H1 (cell line): ENCODE data around the gene COASY.

Experiments used
- HDAC2 ChIP-seq, 2 experiments: fragments of 300-600 bp in 1 of 2; sonication (generic) in 1 of 2; IDR thresholded peaks; 2 replicates each; pipeline ENCODE4 v1.6.1; 2011 to 2012; ENCODE audit warnings: low read depth in 2 of 2, low read length in 2 of 2, mild to moderate bottlenecking in 2 of 2, moderate library complexity in 2 of 2, borderline replicate concordance in 1 of 2, inconsistent platforms in 1 of 2
- JUN ChIP-seq: IDR thresholded peaks from 2 replicates; pipeline ENCODE4 v1.6.1; 2011; ENCODE audit warnings: low read depth, mild to moderate bottlenecking, improper control_type of control experiment, low read length
- KDM1A ChIP-seq: fragments of 200-600, 300-600 bp; sonication (generic); IDR thresholded peaks from 2 replicates; pipeline ENCODE4 v1.7.1; 2016; ENCODE audit warnings: mild to moderate bottlenecking, low read length, borderline replicate concordance
- KDM5A ChIP-seq: fragments of 200-600 bp; IDR thresholded peaks from 2 replicates; pipeline ENCODE4 v1.7.1; 2012; ENCODE audit warnings: mild to moderate bottlenecking, low read length, inconsistent platforms, mixed read lengths
- POLR2A ChIP-seq, 2 experiments: IDR thresholded peaks; 1 replicate in 1 of 2; 2 replicates in 1 of 2; pipeline ENCODE4 v1.6.1; 2011; ENCODE audit warnings: low read depth in 2 of 2, low read length in 2 of 2, mild to moderate bottlenecking in 2 of 2; ENCODE audit errors: control extremely low read depth in 1 of 2
- POLR2AphosphoS5 ChIP-seq: IDR thresholded peaks from 2 replicates; pipeline ENCODE4 v1.6.1; 2011; ENCODE audit warnings: low read depth, low read length
- RFX5 ChIP-seq: IDR thresholded peaks from 2 replicates; pipeline ENCODE4 v1.6.1; 2011; ENCODE audit warnings: low read depth, low read length, improper control_type of control experiment, borderline replicate concordance
- SP1 ChIP-seq: IDR thresholded peaks from 2 replicates; pipeline ENCODE4 v1.6.1; 2011; ENCODE audit warnings: low read depth, low read length
- SP4 ChIP-seq: IDR thresholded peaks from 2 replicates; pipeline ENCODE4 v1.6.1; 2012; ENCODE audit warnings: low read length, inconsistent platforms

GRCh38 chr17:42547698-42548069 lies 14.3 kb upstream of the COASY start:
- TF ChIP-seq SP4 = no peak
- TF ChIP-seq JUN = no peak
- TF ChIP-seq RFX5 = no peak
- no peak for TF ChIP-seq POLR2AphosphoS5
- no peak for TF ChIP-seq KDM1A
- no peak for TF ChIP-seq SP1
- TF ChIP-seq KDM5A = no peak
- no peak for TF ChIP-seq POLR2A (IDR thresholded peaks at IDR 0.05; ENCODE audit: control extremely low read depth in 1 of 2, low read depth in 2 of 2, low read length in 2 of 2)
- TF ChIP-seq HDAC2 (IDR thresholded peaks at IDR 0.05; ENCODE audit: borderline replicate concordance in 1 of 2, low read depth in 2 of 2, low read length in 2 of 2) = no peak
